GM06990 (cell line): ENCODE data around the gene ARHGAP1.

Experiments
- DNase-seq: peaks from one replicate; pipeline ENCODE4 v3.0.0-alpha.2; 2011; ENCODE audit not compliant: insufficient read length; ENCODE audit errors: extremely low read depth
- H3K27me3 ChIP-seq: replicated peaks from 2 replicates; pipeline ENCODE4 v1.6.0; 2011; ENCODE audit warnings: low read length; ENCODE audit not compliant: control insufficient read depth, insufficient read depth
- H3K36me3 ChIP-seq: 2 replicates; pipeline ENCODE4 v1.5.1; 2011; ENCODE audit warnings: low read length; ENCODE audit not compliant: control insufficient read depth, insufficient read depth
- H3K4me3 ChIP-seq: replicated peaks from 2 replicates; pipeline ENCODE4 v1.5.1; 2011; ENCODE audit warnings: low read depth, mild to moderate bottlenecking, control low read depth, low read length
- TF ChIP-seq, protein P1 (sequence below): IDR thresholded peaks from 2 replicates; pipeline ENCODE4 v1.5.1; 2011; ENCODE audit warnings: low read length, control low read depth, mild to moderate bottlenecking, inconsistent platforms; ENCODE audit not compliant: insufficient read depth, poor library complexity, severe bottlenecking

ARHGAP1 gene

DNA sequence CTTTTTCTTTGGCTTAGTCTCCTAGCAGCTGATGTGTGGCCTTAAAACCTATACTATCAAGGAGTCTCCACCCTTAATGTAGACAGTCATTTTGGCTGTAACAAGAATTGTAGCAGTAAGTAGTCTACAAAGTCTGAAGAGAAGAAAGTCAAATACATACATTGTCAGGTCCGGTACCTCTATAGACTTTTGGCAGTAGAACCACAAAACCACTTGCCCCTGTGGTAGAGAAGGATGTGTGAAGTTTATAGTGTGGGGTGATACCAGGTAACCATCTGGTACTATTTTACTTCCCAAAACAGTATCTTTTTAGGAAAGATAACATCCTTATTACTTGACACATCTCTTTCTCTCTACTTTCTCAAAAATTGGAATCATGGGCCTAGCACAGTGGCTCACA, 67.9 kb downstream of the ARHGAP1 start:
- H3K27me3 ChIP-seq, result no peaks in the 10 kb centered on the region
- TF ChIP-seq, protein P1, sequence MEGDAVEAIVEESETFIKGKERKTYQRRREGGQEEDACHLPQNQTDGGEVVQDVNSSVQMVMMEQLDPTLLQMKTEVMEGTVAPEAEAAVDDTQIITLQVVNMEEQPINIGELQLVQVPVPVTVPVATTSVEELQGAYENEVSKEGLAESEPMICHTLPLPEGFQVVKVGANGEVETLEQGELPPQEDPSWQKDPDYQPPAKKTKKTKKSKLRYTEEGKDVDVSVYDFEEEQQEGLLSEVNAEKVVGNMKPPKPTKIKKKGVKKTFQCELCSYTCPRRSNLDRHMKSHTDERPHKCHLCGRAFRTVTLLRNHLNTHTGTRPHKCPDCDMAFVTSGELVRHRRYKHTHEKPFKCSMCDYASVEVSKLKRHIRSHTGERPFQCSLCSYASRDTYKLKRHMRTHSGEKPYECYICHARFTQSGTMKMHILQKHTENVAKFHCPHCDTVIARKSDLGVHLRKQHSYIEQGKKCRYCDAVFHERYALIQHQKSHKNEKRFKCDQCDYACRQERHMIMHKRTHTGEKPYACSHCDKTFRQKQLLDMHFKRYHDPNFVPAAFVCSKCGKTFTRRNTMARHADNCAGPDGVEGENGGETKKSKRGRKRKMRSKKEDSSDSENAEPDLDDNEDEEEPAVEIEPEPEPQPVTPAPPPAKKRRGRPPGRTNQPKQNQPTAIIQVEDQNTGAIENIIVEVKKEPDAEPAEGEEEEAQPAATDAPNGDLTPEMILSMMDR, result no peak
- H3K36me3 ChIP-seq, result peaks cover 5% of the 10 kb centered on the region
- no peak overlapping the region for H3K4me3 ChIP-seq
- no peak for DNase-seq

DNA sequence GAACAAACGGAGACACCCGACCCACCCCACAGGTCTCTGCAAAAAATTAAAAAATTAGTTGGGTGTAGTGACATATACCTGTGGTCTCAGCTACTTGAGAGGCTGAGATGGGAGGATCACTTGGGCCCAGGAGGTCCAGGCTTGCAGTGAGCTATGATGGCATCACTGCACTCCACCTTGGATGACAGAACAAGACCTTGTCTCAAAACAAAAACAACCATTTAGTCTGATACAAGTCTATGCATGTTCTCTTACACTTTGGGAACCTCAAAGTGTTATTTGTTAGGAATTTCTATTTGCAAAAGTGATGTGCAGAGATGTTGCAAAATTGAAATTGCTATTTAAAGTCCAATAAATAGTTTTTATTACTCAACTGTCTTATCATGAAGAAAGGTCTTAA, 68.7 kb downstream of the ARHGAP1 start:
- H3K36me3 ChIP-seq, result peaks cover 5% of the 10 kb centered on the region
- DNase-seq, result no peak
- no peaks in the 10 kb centered on the region for H3K27me3 ChIP-seq
- TF ChIP-seq, protein P1, result no peak
- H3K4me3 ChIP-seq, result no peak overlapping the region

DNA sequence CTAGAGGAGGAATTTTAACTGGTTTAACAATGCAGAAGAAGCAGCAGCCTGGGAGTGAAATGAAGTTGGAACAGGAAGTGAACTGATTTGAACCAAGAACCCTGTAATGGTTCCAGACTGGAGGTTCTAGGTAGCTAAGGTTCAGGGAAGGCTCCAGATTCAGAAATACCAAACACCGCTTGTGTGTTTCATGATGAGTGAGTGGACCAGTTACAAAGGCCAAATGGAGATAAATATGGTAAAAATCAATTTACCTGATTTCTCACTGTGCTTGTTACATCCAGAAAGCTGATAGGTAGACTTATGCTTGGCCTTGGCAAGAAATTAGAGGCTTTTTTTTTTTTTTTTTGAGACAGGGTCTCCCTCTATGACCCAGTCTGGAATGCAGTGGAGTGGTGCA, 70.2 kb downstream of the ARHGAP1 start:
- TF ChIP-seq, protein P1, result no peak
- Histone ChIP-seq H3K4me3 (no peak overlapping the region), H3K27me3 (no peaks in the 10 kb centered on the region), H3K36me3 (peaks cover 5% of the 10 kb centered on the region)
- DNase-seq, result no peak

DNA sequence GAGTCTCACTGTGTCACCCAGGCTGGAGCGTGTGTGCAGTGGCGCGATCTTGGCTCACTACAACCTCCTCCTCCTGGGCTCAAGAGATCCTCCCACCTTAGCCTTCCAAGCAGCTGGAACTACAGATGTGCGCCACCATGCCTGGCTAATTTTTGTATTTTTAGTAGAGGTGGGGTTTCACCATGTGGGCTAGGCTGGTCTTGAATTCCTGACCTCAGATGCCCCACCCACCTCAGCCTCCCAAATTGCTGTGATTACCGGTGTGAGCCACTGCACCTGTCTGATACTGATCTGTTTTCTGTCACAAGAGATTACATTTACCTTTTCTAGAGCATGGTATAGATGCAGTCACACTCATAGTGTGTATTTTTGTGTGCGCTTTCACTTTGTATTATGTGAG, 71.5 kb downstream of the ARHGAP1 start:
- DNase-seq, result no peak
- Histone ChIP-seq H3K27me3 (no peaks in the 10 kb centered on the region), H3K4me3 (no peak overlapping the region), H3K36me3 (peaks cover 8% of the 10 kb centered on the region)
- TF ChIP-seq, protein P1, result no peak
